IPS DF 4.7 (cell line): ENCODE measurements around the gene DOCK3.
"Not testable (repeated sequence)": the region's sequence is repeated elsewhere in the genome, so short reads cannot be mapped to it uniquely, and the experiment has no call there.

Source experiments
- DNase-seq: peaks from one replicate; pipeline ENCODE4 v3.0.0-alpha.2; 2013; ENCODE audit warnings: low spot score; ENCODE audit errors: extremely low read depth

DOCK3 gene

GRCh38 chr3:51384726-51385473 lies 710.2 kb downstream of the DOCK3 start, which contains the start of gene MANF:
TSS of gene MANF (plus strand) at chr3:51385291. CDS start at chr3:51385343, 52 bp downstream.
- peak; percentile 95 for DNase-seq

DNA sequence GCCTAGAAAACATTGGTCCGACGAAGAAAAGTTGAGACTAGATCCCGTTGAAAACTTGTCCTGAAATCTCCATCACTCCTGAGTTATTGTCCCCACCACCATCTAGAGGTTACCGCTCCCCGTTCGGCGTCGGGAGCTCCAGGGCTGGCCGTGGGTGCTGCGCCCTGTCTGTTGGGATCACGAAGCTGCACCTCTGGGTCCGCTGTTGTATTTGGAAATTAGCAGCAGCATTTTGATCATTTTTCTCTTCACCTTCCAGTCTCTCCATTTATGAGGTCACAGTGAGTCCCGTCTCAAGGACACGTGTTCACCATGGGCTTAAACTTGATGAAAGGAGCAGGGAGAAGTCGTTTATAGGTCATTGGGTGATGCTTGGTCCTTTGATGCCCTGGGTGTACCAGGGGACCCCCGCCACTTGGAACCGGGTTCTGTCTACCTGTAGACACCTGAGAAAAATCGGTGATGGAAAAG lies 710.9 kb downstream of the DOCK3 start:
- DNase-seq, result no peak

DNA sequence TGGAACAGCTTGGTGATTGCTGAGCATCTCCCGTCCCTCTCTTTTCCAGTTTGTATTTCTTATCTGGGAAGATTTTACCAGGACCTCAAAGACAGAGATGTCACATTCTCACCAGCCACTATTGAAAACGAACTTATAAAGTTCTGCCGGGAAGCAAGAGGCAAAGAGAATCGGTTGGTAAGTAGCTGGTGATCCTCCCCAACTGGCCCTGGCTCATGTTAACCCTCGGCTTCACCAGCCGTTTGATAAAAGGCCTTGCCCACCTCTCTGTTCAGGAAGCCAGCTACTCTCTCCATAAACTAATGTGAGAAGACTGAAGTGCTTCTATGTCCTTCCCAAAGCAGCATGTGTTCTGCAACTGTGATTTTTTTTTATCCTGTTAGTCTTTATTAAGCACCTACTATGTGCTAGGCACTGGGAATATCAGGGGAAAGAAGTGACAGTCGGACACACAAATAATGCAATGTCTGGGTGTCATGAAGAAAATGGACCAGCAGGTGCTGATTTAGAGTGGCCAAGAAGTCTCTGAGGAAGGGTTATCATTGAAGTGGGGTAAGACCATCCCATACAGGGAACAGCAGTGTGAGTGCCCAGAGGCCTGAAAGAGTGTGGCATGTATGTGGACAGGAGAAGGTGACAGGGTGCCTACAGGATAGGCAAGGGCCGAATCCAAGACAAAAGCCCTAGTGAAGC lies 711.6 kb downstream of the DOCK3 start:
- no peak for DNase-seq

DNA sequence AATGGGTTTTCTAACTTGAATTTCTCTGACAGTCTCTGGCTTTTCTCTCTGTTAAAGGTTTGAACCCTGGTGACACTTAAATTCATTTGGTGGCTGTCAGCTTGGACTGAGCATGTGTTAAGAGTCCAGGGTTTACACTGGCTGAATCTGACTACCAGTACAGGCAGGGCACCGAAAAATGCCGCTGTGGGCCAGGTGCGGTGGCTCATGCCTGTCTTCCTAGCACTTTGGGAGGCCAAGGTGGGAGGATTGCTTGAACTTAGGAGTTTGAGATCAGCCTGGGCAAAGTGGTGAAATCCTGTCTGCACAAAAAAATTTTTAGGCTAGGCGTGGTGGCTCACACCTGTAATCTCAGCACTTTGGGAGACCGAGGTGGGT lies 712.1 kb downstream of the DOCK3 start:
- DNase-seq, result no peak

GRCh38 chr3:51387281-51387680 lies 712.6 kb downstream of the DOCK3 start:
- DNase-seq, result not testable (repeated sequence)

- DNase-seq, result no peak
Measured at GRCh38 chr3:51388286-51389029, 713.7 kb downstream of the DOCK3 start.

DNA sequence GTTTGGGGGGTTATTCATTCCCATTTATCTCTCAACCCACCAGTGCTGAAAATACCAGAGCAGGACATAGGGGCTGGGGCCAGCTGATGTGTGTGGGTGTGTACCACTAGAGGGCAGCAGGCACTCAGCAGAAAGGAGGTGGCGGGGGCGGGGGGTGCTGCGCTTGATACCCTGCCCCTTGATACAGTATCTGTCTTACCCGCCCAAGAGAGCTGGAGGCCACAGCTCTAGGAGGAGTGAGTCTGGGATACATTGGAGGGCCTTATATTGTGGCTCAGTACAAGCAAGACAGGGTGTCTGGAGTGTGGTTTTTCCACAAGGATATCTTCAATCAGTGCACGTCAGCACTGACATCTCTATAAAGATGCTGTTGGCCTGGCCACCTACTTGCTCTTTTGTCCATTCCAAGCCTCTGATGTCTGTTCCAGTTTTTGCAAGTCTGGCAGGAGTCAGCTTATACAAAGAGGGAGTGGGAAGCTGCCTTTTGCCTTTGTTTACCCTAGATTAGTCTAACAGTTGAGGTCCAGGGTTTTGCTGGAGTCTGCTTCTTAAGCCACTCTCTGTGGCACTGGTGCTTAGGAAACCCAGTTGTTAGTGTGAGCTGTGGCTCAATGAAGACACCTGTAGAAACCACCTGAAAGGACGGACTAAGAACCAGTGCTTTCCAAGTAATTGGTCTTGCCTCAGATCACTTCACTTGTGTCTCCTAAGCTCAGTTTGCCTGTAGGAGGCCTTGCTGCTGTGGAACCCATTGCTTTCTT lies 714.9 kb downstream of the DOCK3 start:
- no peak for DNase-seq

DNA sequence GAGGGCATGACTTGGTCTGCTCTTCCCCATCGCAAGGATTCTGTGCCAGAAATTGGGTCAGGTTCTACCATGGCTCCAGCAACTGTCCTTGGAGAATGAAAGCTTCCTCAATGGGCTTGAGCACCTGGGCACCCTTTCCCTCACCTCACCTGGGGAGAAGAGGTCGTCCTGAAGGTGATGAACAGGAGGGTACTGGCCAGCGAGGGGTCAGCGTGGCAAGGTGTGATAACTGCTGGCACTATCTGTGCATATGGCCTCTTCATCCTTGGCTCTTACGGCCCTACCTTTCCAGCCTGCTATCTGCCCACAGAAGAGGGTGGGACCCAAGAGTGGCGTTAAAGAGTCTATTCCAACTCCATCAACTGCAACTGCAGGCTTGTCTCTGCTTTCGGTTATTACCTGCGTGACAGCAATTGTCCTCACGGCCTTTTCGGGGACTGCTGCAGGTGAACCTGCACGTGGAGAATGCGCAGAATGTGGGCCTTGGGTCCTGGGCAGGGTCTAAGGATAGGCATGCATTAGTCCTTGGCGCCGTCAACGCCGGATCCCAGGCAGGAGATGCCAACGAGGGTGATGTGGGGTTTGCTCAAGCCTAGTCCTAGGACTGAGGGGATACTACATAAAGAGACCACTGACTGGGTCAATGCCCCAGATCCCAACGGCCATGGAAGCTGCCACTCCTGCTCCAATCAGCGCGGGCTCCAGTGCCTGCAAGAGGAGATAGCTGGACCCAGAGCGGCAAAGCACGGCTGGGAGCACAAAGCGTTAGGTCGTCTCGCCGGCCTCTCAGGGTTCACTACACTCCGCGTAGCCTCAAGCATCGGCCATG lies 715.7 kb downstream of the DOCK3 start:
- DNase-seq, result no peak

DNA sequence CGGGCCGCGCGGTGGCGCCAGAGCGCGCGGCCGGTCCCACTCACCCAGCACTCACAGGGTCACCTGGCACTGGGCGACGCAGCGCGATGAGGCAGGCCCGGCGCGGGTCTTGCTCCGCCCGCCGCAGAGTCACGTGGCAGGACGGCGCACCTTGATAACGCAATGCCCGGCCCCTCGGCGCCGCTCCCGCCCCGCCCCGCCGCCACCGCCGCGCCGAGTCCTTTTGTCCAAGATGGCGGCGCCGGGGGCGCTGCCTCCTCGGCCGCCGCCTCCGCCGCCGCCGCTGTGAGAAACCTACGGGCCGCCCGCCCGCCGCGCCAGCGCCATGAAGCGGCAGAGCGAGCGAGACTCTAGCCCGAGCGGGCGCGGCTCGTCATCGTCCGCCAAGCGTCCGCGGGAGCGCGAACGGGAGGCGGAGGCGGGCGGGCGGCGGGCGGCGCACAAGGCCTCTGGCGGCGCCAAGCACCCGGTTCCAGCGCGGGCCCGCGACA lies 716.4 kb downstream of the DOCK3 start, which contains the start of gene RBM15B:
TSS of gene RBM15B (plus strand) at position 211 of the 491 bp plus-strand sequence. CDS start at position 326, 115 bp downstream.
- peak; percentile 81 for DNase-seq

DNA sequence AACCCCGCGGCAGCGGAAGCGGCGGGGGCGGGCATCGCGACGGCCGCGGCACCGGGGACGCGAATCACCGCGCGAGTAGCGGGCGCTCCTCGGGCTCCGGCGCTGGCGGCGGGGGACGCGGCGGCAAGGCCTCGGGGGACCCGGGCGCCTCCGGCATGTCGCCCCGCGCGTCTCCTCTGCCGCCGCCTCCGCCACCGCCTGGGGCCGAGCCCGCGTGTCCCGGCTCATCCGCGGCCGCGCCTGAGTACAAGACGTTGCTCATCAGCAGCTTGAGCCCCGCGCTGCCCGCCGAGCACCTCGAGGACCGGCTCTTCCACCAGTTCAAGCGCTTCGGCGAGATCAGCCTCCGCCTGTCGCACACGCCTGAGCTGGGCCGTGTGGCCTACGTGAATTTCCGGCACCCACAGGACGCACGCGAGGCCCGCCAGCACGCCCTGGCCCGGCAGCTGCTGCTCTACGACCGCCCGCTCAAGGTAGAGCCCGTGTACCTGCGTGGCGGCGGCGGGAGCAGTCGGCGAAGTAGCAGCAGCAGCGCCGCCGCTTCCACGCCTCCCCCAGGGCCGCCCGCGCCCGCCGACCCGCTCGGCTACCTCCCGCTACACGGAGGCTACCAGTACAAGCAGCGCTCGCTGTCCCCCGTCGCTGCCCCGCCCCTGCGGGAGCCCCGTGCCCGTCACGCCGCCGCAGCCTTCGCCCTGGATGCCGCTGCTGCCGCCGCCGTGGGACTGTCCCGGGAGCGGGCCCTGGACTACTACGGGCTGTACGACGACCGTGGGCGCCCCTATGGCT lies 717.0 kb downstream of the DOCK3 start:
- DNase-seq, result no peak

- no peak for DNase-seq
Measured at GRCh38 chr3:51392355-51393133, 717.8 kb downstream of the DOCK3 start.

DNA sequence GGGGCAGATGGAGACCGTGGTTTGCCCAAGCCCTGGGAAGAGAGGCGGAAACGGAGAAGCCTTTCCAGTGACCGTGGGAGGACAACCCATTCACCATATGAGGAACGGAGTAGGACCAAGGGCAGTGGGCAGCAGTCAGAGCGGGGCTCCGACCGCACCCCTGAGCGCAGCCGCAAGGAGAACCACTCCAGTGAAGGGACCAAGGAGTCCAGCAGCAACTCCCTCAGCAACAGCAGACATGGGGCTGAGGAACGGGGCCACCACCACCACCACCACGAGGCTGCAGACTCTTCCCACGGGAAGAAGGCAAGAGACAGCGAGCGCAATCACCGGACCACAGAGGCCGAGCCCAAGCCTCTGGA lies 718.4 kb downstream of the DOCK3 start:
- no peak for DNase-seq

- no peak for DNase-seq
Measured at GRCh38 chr3:51393564-51393963, 718.8 kb downstream of the DOCK3 start.

- no peak for DNase-seq
Measured at GRCh38 chr3:51394541-51394940, 719.8 kb downstream of the DOCK3 start.

DNA sequence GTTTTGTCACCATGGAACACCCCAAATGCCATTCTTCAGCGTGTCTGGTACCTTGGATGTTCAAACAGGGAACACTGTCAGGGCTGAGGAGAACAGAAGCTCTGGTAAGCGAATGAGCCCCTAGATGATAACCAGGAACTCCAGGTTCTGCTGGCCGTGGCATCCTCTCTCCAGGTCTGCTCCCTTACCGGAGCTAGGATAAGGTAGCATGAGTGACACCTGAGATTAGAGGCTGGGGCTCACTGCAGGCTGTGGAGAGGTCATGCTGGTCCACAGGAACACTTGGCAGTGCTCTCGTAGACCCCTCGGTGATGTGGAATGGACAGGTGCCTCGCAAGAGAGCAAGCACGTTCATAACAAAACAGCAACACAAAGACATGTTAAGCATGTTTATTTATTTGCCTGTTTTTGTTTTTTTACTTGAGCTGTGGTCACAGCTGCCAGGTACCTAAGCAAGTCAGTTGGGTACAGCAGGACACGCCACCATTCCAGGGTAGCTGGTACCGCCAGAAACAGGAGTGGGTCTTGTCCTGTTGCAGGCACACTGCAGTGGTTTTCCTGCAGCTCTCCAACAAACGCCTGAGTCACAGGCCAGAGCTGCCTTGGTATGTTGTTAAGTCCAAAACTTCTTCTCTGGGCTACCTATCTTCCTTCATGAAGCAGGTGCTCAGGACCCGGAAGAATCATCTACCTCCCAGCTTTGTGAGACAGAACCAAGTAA lies 720.9 kb downstream of the DOCK3 start:
- DNase-seq, result no peak

GRCh38 chr3:51396401-51396800 lies 721.7 kb downstream of the DOCK3 start:
- DNase-seq, result no peak

- DNase-seq, result no peak
Measured at GRCh38 chr3:51397392-51397791, 722.7 kb downstream of the DOCK3 start.
